NCI-H446 (cell line): ENCODE data around the gene ABCC1.
"Not testable (repeated sequence)": the region's sequence is repeated elsewhere in the genome, so short reads cannot be mapped to it uniquely, and the experiment has no call there.

Source experiments
- DNase-seq, 2 experiments: peaks; one replicate each; lab custom pipeline; 2025; lab: John Stamatoyannopoulos, UW

Gene ABCC1

DNA sequence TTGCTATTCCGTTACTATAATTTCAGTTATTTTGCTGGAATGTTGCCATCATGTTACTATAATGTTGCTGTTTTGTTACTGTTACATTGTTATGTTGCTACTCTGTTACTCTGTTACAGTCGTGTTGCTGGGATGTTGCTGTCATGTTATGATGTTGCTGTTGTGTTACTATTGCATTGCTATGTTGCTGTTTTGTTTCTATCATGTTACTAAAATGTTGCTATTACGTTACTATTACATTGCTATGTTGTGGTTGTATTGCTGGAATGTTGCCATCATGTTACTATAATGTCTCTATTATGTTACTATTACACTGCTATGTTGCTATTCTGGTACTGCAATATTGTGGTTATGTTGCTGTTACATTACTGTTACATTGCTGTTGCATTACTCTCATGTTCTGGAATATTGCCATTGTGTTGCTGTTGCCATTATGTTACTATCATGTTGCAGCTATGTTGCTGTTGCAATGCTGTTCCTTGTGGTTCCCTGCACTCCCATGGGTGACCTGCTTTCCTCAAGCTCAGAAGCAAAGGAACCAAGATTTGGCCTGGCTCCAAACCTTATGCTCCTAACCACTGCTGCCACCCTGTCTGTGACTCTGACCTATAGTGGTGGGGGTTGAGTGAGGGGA lies 209.4 kb downstream of the ABCC1 start:
- no peak for DNase-seq

GRCh38 chr16:16159662-16160061 lies 210.2 kb downstream of the ABCC1 start:
- DNase-seq = no peak

GRCh38 chr16:16161319-16161718 lies 211.9 kb downstream of the ABCC1 start:
- no peak for DNase-seq

DNA sequence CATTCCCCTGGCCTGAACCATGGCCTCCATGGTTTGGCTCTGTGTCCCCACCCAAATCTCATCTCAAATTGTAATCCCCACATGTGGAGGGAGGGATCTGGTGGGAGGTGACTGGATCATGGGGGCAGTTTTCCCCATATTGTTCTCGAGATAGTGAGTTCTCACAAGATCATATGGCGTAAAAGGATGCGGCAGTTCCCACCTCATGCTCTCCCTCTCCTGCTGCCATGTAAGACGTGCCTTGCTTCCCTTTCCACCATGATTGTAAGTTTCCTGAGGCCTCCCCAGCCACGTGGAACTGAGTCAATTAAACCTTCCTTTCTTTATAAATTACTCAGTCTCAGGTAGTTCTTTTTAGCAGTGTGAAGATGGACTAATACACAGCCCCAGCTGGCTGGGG lies 212.4 kb downstream of the ABCC1 start:
- not testable (repeated sequence) for DNase-seq

- no peak for DNase-seq
These were observed 213.2 kb downstream of the ABCC1 start for GRCh38 chr16:16162591-16162990.

DNA sequence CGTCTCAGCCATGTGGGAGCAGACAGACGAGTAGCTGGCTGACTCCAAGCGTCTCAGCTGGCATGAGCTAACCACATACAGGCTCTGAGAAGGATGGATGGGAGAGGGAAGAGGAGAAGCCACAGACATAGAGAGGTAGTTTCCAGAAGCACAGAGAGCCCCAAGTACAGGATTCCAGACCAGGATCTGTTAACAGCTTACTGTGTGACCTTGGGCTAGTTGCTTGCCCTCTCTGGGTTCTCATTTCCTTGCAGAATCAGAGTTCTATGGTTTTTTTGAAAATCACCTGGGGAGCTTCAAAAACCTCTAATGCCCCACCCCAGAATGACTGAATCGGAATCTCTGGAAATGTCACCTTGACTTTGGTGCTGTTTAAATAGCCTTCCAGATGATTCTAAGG lies 213.7 kb downstream of the ABCC1 start:
- DNase-seq = no peak

GRCh38 chr16:16163571-16163970 lies 214.2 kb downstream of the ABCC1 start:
- no peak for DNase-seq

DNA sequence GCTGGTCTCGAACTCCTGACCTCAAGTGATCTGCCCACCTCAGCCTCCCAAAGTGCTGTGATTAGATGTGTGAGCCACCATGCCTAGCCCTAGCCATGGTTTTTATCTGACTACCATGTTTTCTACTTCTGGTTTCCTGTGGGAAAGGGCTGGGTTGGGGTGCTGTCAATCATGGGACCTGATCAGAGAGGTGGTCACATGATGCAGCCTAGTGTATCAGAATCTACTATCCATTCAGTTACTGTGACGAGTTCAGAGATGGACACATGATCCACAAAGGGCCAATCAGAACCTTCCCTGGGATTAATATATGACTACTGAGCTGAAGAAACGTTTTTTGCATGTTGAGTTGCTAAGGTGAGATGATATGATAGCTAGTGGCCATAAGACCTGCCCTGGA lies 214.8 kb downstream of the ABCC1 start:
- no peak for DNase-seq

GRCh38 chr16:16166085-16166484 lies 216.7 kb downstream of the ABCC1 start:
- DNase-seq = no peak

GRCh38 chr16:16166949-16167348 lies 217.5 kb downstream of the ABCC1 start:
- DNase-seq = no peak

- DNase-seq = no peak
These were observed 218.5 kb downstream of the ABCC1 start for GRCh38 chr16:16167927-16168326.

DNA sequence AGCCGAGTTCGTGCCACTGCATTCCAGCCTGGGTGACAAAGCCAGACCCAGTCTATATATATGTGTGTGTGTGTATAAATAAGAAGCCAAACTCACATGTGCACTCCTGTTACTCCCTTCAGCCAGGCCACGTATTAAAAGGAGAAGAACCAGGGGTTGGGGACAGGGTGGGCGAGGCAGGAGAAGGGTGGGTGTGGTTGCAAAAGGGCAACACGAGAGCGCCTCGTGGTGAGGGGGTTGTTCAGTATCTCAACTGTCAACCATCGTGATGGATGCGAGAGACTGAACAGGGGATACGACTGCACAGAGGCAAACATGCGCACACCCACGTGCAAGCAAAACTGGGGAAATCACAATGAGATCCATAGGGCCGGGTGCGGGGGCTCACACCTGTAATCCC lies 219.0 kb downstream of the ABCC1 start:
- no peak for DNase-seq

GRCh38 chr16:16169615-16170014 lies 220.2 kb downstream of the ABCC1 start:
- DNase-seq = no peak

DNA sequence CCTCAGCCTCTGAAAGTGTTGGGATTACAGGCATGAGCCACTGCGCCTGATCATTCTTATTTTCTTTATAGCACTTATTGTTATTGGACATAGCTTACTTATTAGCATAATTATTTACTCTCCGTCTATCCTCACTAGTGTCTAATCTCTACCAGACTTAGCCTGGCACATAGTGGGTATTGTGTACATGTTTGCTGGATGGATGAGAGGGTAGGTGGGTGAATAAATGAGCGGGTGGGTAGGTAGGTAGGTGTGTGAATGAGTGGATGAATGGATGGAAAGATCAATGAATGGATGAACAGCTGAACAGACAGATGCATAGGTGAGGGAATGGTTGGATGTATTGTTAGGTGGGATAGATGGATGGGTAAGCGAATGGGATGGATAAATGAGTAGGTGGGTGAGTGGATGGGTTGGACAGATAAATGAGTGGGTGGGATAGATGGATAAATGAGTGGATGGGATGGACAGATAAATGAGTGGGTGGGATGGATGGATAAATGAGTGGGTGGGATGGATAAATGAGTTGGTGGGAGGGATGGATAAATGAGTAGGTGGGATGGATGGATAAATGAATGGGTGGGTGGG lies 222.0 kb downstream of the ABCC1 start:
- no peak for DNase-seq

DNA sequence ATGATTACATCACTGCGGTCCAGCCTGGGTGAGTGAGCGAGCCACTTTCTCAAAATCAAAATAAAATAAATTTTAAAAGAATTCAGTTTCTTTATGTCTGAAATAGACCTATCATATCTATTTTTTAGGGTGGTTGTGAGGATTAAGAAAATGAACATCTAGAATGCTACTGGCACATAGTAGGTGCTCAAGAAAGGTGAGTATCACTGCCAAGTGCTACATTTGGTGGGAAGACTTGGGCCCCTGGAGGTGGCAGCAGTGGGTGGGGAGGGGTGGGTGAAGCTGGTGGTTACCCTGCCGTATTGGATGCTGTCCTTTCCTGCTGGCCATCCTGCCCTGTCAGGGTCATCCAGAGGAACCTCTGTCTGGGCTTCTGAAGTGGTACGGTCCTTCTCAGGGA lies 223.6 kb downstream of the ABCC1 start:
- DNase-seq = no peak

GRCh38 chr16:16175296-16175695 lies 225.9 kb downstream of the ABCC1 start:
- DNase-seq = no peak

GRCh38 chr16:16176328-16176727 lies 226.9 kb downstream of the ABCC1 start:
- no peak for DNase-seq

DNA sequence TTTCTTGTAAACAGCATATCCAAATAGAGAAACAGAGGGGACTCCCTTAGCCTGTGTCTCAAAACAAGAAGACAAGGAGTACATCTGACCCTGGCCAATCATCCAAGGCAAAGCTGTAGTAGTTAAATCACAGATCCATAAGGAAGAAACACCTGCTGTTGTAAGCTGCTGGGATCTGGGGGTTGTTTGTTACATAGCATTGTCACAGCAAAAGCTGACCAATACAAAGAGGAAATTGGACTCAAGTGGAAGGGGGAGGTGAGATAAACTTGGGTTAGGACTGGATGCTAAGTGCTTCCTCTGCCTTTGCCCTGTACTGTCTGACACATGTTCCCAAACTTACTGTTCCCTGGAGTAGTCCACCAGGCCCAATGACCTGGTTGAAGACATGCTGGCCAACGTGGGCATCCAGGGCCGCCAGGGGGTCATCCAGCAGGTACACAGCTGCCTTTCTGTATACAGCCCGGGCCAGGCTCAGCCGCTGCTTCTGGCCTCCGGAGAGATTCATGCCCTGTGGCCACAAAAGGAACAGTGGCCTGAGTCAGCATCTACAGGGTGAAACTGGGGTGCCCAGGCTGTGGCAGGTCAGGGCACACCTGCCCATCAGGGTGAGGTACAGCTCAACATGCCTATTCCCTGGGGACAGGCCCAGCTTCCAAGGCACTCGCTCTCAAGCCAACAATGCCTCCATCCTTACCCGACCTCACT lies 229.2 kb downstream of the ABCC1 start:
- DNase-seq = no peak

DNA sequence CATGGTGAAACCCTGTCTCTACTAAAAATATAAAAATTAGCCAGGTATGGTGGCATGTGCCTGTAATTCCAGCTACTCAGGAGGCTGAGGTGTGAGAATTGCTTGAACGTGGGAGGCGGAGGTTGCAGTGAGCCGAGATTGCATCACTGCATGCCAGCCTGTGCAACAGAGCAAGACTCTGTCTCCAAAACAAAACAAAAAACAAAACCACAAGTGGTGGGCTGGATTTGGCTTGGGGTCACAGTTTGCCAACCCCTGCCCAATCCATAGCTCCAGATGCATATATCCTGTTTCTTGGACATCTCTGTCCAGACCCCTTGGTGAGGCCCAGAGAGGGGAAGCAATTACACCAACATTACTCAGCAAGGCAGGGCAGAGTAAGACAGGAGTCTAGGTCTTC lies 232.3 kb downstream of the ABCC1 start:
- DNase-seq = not testable (repeated sequence)

GRCh38 chr16:16182918-16183317 lies 233.5 kb downstream of the ABCC1 start:
- no peak for DNase-seq

DNA sequence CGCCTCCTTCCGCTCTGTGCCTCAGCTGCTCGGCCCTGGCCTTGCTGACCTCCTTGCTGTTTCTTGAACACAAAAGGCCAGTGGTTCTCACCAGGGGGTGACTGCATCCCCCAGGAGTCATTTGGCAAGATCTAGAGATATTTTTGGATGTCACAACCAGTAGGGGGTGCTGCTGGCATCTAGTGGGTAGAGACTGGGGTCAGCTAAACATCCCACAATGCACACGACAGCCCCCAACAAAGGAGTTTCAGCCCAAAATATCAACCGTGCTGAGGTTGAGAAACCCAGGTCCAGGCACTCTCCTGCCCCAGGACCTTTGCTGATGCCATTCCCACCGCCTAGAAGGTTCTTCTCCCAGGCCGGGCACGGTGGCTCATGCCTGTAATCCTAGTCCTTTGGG lies 234.1 kb downstream of the ABCC1 start:
- DNase-seq = no peak

GRCh38 chr16:16184594-16184993 lies 235.2 kb downstream of the ABCC1 start:
- DNase-seq = no peak

- no peak for DNase-seq
These were observed 235.7 kb downstream of the ABCC1 start for GRCh38 chr16:16185095-16185494.

- no peak for DNase-seq
These were observed 237.4 kb downstream of the ABCC1 start for GRCh38 chr16:16186820-16187219.
